A673 (cell line): Measurements from ENCODE around the gene H2BK1. TPM values are rescaled to one million over a fixed set of nuclear protein-coding genes. Genes with fewer than 3 reads are reported as not detected.

Experiments
- BruUV-seq: library from RNA; stranded (reverse); fragments of 400-500 nt; replicated peaks from 2 replicates; lab custom pipeline; 2021; lab: Mats Ljungman, UMichigan
- CTCF ChIA-PET: fragments of 300-600 bp; sonication (Branson Sonifier 250); formaldehyde crosslinking; loops from one replicate; lab custom pipeline; 2022; ENCODE audit warnings: antibody characterized with exemption; lab: Charles Lee
- POLR2A ChIA-PET: fragments of 300-600 bp; sonication (Branson Sonifier 250); formaldehyde crosslinking; loops from one replicate; lab custom pipeline; 2022; ENCODE audit warnings: antibody characterized with exemption; ENCODE audit not compliant: low non-redundant PET; lab: Charles Lee
- DNase-seq: peaks from one replicate; pipeline ENCODE4 v3.0.0-alpha.2; 2015; ENCODE audit warnings: low spot score
- H3K27ac ChIP-seq: fragments of 200-600 bp; sonication (generic); 2 replicates; pipeline ENCODE4 v1.5.1; 2016; ENCODE audit warnings: mixed run types, low read depth, mild to moderate bottlenecking, mixed read lengths, antibody characterized with exemption, low read length; ENCODE audit not compliant: poor library complexity, severe bottlenecking
- H3K27me3 ChIP-seq: fragments of 200-600 bp; sonication (generic); replicated peaks from 2 replicates; pipeline ENCODE4 v1.6.1; 2017; ENCODE audit warnings: mixed run types, low read depth, mild to moderate bottlenecking, mixed read lengths, antibody characterized with exemption, low read length; ENCODE audit not compliant: insufficient read depth, poor library complexity
- H3K36me3 ChIP-seq: fragments of 200-600 bp; sonication (generic); 2 replicates; pipeline ENCODE4 v1.6.1; 2016; ENCODE audit warnings: mixed run types, mild to moderate bottlenecking, mixed read lengths, antibody characterized with exemption, low read length; ENCODE audit not compliant: insufficient read depth, poor library complexity, severe bottlenecking
- H3K4me1 ChIP-seq: fragments of 200-600 bp; sonication (generic); 2 replicates; pipeline ENCODE4 v1.6.1; 2017; ENCODE audit warnings: mixed run types, mild to moderate bottlenecking, mixed read lengths, antibody characterized with exemption, low read length; ENCODE audit not compliant: insufficient read depth, poor library complexity, severe bottlenecking
- H3K4me3 ChIP-seq: fragments of 200-600 bp; sonication (generic); 2 replicates; pipeline ENCODE4 v1.5.1; 2016; ENCODE audit warnings: low read depth, mixed run types, mild to moderate bottlenecking, mixed read lengths, low read length; ENCODE audit not compliant: poor library complexity, severe bottlenecking
- H3K9me3 ChIP-seq: fragments of 200-600 bp; sonication (generic); 2 replicates; pipeline ENCODE4 v1.6.1; 2016; ENCODE audit warnings: mixed run types, low read depth, mild to moderate bottlenecking, mixed read lengths, antibody characterized with exemption, low read length; ENCODE audit not compliant: poor library complexity, severe bottlenecking
- EZH2 ChIP-seq: fragments of 200-600 bp; sonication (generic); IDR thresholded peaks from 2 replicates; pipeline ENCODE4 v1.6.1; 2017; ENCODE audit warnings: borderline replicate concordance, low read depth, mild to moderate bottlenecking, mixed read lengths, antibody characterized with exemption, low read length; ENCODE audit not compliant: poor library complexity, severe bottlenecking
- intact Hi-C: fragments of 100-400 bp; cut with micrococcal nuclease; formaldehyde crosslinking; loops from one replicate; pipeline ENCODE4 v1.10.0; 2022; ENCODE audit not compliant: unreplicated experiment
- total RNA-seq: library from RNA; stranded (reverse); gene quantifications from 2 replicates; pipeline ENCODE4 v1.2.3, GENCODE V29; 2021
- TF ChIP-seq, protein P1 (sequence below): fragments of 300-800, 200-600 bp; sonication (generic); conservative IDR thresholded peaks from 2 replicates; pipeline ENCODE4 v1.5.1; 2017; ENCODE audit warnings: low read depth, mild to moderate bottlenecking, antibody characterized with exemption, low read length, moderate library complexity, mixed read lengths

H2BK1 gene
- total RNA-seq, 1 experiment from 2014 or later = not detected

DNA sequence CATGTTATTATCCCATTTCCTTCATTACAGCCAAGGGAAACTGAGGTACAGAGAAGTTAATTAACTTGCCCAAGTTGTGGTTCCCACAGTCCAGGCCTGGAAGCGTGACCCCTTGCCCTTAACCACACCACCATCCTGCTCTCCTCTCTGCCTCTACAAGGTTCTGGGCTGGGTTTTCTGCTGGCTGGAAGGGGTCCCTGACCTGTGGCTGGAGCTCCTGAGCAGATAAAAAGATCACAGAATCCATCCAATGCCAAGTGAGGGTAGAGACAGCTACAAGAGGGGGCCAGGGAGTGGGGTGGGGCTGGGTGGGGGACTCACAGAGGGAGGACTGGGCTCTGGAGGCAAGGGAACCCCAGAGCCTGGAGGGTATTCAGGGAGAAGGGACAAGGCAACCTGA is 33.0 kb downstream of the H2BK1 start:
- Histone ChIP-seq H3K9me3 (no peaks in the 10 kb centered on the region), H3K4me3 (no peak overlapping the region), H3K27me3 (no peaks in the 10 kb centered on the region), H3K27ac (no peak overlapping the region), H3K36me3 (no peaks in the 10 kb centered on the region), H3K4me1 (no peaks in the 10 kb centered on the region)
- TF ChIP-seq EZH2 = no peak
- TF ChIP-seq, protein P1, sequence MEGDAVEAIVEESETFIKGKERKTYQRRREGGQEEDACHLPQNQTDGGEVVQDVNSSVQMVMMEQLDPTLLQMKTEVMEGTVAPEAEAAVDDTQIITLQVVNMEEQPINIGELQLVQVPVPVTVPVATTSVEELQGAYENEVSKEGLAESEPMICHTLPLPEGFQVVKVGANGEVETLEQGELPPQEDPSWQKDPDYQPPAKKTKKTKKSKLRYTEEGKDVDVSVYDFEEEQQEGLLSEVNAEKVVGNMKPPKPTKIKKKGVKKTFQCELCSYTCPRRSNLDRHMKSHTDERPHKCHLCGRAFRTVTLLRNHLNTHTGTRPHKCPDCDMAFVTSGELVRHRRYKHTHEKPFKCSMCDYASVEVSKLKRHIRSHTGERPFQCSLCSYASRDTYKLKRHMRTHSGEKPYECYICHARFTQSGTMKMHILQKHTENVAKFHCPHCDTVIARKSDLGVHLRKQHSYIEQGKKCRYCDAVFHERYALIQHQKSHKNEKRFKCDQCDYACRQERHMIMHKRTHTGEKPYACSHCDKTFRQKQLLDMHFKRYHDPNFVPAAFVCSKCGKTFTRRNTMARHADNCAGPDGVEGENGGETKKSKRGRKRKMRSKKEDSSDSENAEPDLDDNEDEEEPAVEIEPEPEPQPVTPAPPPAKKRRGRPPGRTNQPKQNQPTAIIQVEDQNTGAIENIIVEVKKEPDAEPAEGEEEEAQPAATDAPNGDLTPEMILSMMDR = no peak
- BruUV-seq = no TSS peak
- ChIA-PET CTCF (no interaction called here), POLR2A (no interaction called here)
- no peak for DNase-seq
- intact Hi-C loops = no loop called here

DNA sequence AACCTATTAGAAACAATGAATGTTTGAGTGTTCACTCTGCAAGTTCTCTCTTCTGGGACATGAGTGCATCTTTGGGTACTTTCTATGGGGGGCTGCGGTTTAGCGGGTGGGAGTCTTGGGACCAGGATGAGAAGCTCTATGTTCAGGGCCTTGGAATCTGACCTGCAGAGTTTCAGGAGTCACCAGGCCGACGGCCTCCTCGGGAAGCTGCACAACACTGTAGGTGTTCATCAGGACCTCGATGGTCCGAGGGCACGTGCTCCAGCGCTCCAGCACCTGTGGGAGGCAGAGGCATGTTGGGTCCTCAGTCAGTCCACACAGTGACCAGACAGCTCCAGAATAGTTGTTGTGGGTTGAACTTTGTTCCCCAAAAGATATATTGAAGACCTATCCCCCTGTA is 33.9 kb downstream of the H2BK1 start:
- CTCF ChIA-PET = no interaction called here
- no peaks in the 10 kb centered on the region for H3K36me3 ChIP-seq
- intact Hi-C loops = no loop called here
- H3K4me1 ChIP-seq = no peaks in the 10 kb centered on the region
- no peak overlapping the region for H3K4me3 ChIP-seq
- no peaks in the 10 kb centered on the region for H3K27me3 ChIP-seq
- TF ChIP-seq, protein P1 = no peak
- no peak for TF ChIP-seq EZH2
- POLR2A ChIA-PET = no interaction called here
- no peak for DNase-seq
- no TSS peak for BruUV-seq
- H3K27ac ChIP-seq = no peak overlapping the region
- no peaks in the 10 kb centered on the region for H3K9me3 ChIP-seq

DNA sequence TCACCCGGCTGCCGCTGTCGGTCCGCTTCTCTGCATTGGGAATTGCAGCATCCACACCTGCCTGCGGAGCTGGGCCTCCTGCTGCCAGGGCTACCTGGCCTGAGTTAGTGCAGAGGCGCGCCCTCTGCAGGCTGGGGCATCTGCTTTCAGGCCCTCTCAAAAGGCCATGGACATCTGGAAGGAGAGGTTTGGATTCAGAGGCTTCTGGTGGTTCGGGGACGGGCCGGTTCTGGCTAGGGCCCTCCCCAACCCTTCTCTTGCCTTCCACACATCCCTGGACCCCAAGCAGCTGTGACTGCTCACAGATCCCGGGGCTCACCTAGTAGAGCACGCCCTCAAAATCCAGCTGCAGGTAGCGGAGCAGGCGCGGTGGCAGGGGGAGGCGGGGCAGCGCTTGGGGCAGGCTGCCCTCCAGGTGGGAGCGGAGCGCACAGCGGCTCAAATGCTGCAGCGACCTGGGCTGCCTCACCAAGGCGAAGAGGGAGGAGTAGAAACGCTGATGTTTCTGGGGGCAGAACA is 34.4 kb downstream of the H2BK1 start:
- no peak overlapping the region for H3K27ac ChIP-seq
- no TSS peak for BruUV-seq
- ChIA-PET POLR2A (no interaction called here), CTCF (no interaction called here)
- no peaks in the 10 kb centered on the region for H3K27me3 ChIP-seq
- no peaks in the 10 kb centered on the region for H3K4me1 ChIP-seq
- H3K9me3 ChIP-seq = no peaks in the 10 kb centered on the region
- H3K36me3 ChIP-seq = no peaks in the 10 kb centered on the region
- H3K4me3 ChIP-seq = no peak overlapping the region
- no peak for DNase-seq
- TF ChIP-seq EZH2 = no peak
- TF ChIP-seq, protein P1 = no peak
- intact Hi-C loops = no loop called here
